HS-5 (cell line): ENCODE results near the gene PLXNA1.
A peak's percentile ranks its signal among the peaks of the same experiment; 100 is the strongest.

Experiments
- DNase-seq: peaks from one replicate; pipeline ENCODE4 v3.0.0-alpha.2; 2012; ENCODE audit warnings: low read depth

The PLXNA1 gene

GRCh38 chr3:126952983-126953660 lies 29.8 kb upstream of the PLXNA1 start:
- DNase-seq, result no peak

- no peak for DNase-seq
These were observed 28.6 kb upstream of the PLXNA1 start for GRCh38 chr3:126954141-126954842.

- no peak for DNase-seq
These were observed 27.7 kb upstream of the PLXNA1 start for GRCh38 chr3:126955004-126955790.

- no peak for DNase-seq
These were observed 26.6 kb upstream of the PLXNA1 start for GRCh38 chr3:126956361-126956760.

GRCh38 chr3:126956866-126957650 lies 25.9 kb upstream of the PLXNA1 start:
- DNase-seq, result no peak

GRCh38 chr3:126957776-126958637 lies 24.9 kb upstream of the PLXNA1 start:
- no peak for DNase-seq

GRCh38 chr3:126958638-126959085 lies 24.3 kb upstream of the PLXNA1 start:
- no peak for DNase-seq

- no peak for DNase-seq
These were observed 23.6 kb upstream of the PLXNA1 start for GRCh38 chr3:126959136-126959920.

GRCh38 chr3:126959921-126960603 lies 22.9 kb upstream of the PLXNA1 start:
- DNase-seq, result no peak

GRCh38 chr3:126960604-126960995 lies 22.3 kb upstream of the PLXNA1 start:
- no peak for DNase-seq

GRCh38 chr3:126961191-126961790 lies 21.6 kb upstream of the PLXNA1 start:
- DNase-seq, result peak; percentile 25

GRCh38 chr3:126961791-126962461 lies 21.0 kb upstream of the PLXNA1 start:
- no peak for DNase-seq

GRCh38 chr3:126962756-126963155 lies 20.2 kb upstream of the PLXNA1 start:
- no peak for DNase-seq

- no peak for DNase-seq
These were observed 19.4 kb upstream of the PLXNA1 start for GRCh38 chr3:126963261-126964190.

- DNase-seq, result no peak
These were observed 18.7 kb upstream of the PLXNA1 start for GRCh38 chr3:126964261-126964660.

GRCh38 chr3:126964950-126965349 lies 18.0 kb upstream of the PLXNA1 start:
- DNase-seq, result no peak

GRCh38 chr3:126965526-126966080 lies 17.3 kb upstream of the PLXNA1 start:
- no peak for DNase-seq
